GM20000 (cell line): ENCODE data around the gene GLIPR1L1.

Source experiments
- DNase-seq: peaks from one replicate; pipeline ENCODE4 v3.0.0; 2012; ENCODE audit warnings: low spot score
- CTCF ChIP-seq: IDR thresholded peaks from 2 replicates; pipeline ENCODE4 v1.5.1; 2012; ENCODE audit warnings: mild to moderate bottlenecking, control low read depth; ENCODE audit errors: extremely low read depth, missing control alignments

The GLIPR1L1 gene

GRCh38 chr12:75350413-75350812, 15.9 kb downstream of the GLIPR1L1 start:
- no peak for DNase-seq
- TF ChIP-seq CTCF = no peak

GRCh38 chr12:75354011-75354410, 19.5 kb downstream of the GLIPR1L1 start:
- no peak for TF ChIP-seq CTCF

GRCh38 chr12:75360920-75361319, 26.4 kb downstream of the GLIPR1L1 start:
- TF ChIP-seq CTCF = no peak
- no peak for DNase-seq

More at GRCh38 chr12:75354011-75354410, 19.5 kb downstream of the GLIPR1L1 start:
- DNase-seq = no peak

- TF ChIP-seq CTCF = no peak
- no peak for DNase-seq
These were observed 26.9 kb downstream of the GLIPR1L1 start for GRCh38 chr12:75361408-75361807.

GRCh38 chr12:75364919-75365318, 30.4 kb downstream of the GLIPR1L1 start:
- no peak for TF ChIP-seq CTCF
- DNase-seq = no peak

GRCh38 chr12:75366629-75367028, 32.2 kb downstream of the GLIPR1L1 start:
- DNase-seq = no peak
- no peak for TF ChIP-seq CTCF

GRCh38 chr12:75374971-75375370, 40.5 kb downstream of the GLIPR1L1 start:
- no peak for DNase-seq
- no peak for TF ChIP-seq CTCF

GRCh38 chr12:75378354-75378753, 43.9 kb downstream of the GLIPR1L1 start:
- no peak for TF ChIP-seq CTCF
- DNase-seq = no peak
